ENCODE results near the gene ZBTB7A.

The ZBTB7A gene

GRCh38 chr19:4066682-4067395 lies at the start of gene ZBTB7A:
TSS of gene ZBTB7A (minus strand) at chr19:4066899. CDS start at chr19:4055232, 11,667 bp downstream.
- DNase-seq, result peak; percentile 91

GRCh38 chr19:4115818-4116385 lies 49.2 kb upstream of the ZBTB7A start:
- DNase-seq, result no peak

GRCh38 chr19:4115050-4115817 lies 48.5 kb upstream of the ZBTB7A start:
- DNase-seq, result no peak

- DNase-seq, result no peak
These were observed 47.5 kb upstream of the ZBTB7A start for GRCh38 chr19:4114181-4114580.

- DNase-seq, result no peak
These were observed 46.8 kb upstream of the ZBTB7A start for GRCh38 chr19:4113398-4114088.

- no peak for DNase-seq
These were observed 45.7 kb upstream of the ZBTB7A start for GRCh38 chr19:4112367-4112766.

GRCh38 chr19:4109626-4109945 lies 42.9 kb upstream of the ZBTB7A start:
- DNase-seq, result no peak

- no peak for DNase-seq
These were observed 42.3 kb upstream of the ZBTB7A start for GRCh38 chr19:4108767-4109625.

- DNase-seq, result no peak
These were observed 36.4 kb upstream of the ZBTB7A start for GRCh38 chr19:4103080-4103433.

GRCh38 chr19:4102339-4103079 lies 35.8 kb upstream of the ZBTB7A start:
- DNase-seq, result no peak

- DNase-seq, result no peak
These were observed 34.7 kb upstream of the ZBTB7A start for GRCh38 chr19:4101496-4101770.

- DNase-seq, result no peak
These were observed 34.2 kb upstream of the ZBTB7A start for GRCh38 chr19:4100647-4101495.

- DNase-seq, result no peak
These were observed 32.5 kb upstream of the ZBTB7A start for GRCh38 chr19:4099041-4099764.

GRCh38 chr19:4098493-4098892 lies 31.8 kb upstream of the ZBTB7A start:
- DNase-seq, result no peak

GRCh38 chr19:4097501-4097900 lies 30.8 kb upstream of the ZBTB7A start:
- no peak for DNase-seq

GRCh38 chr19:4096049-4096892 lies 29.6 kb upstream of the ZBTB7A start:
- no peak for DNase-seq

- DNase-seq, result no peak
These were observed 28.8 kb upstream of the ZBTB7A start for GRCh38 chr19:4095488-4095844.

GRCh38 chr19:4094761-4095487 lies 28.2 kb upstream of the ZBTB7A start:
- no peak for DNase-seq

- DNase-seq, result no peak
These were observed 27.6 kb upstream of the ZBTB7A start for GRCh38 chr19:4094291-4094690.
